KMS-11 (cell line): ENCODE results near the gene SLC39A12.

Source experiments
- H2AFZ ChIP-seq: fragments of 200-600 bp; sonication (generic); 2 replicates; pipeline ENCODE4 v1.6.1; 2016; ENCODE audit warnings: antibody characterized with exemption, mixed run types, low read depth
- H3K27ac ChIP-seq: fragments of 200-600 bp; sonication (generic); 2 replicates; pipeline ENCODE4 v1.6.1; 2016; ENCODE audit warnings: mild to moderate bottlenecking, mixed run types
- H3K27me3 ChIP-seq: fragments of 200-600 bp; sonication (generic); 2 replicates; pipeline ENCODE4 v1.6.1; 2017; ENCODE audit warnings: mild to moderate bottlenecking, low read depth, mixed run types, moderate library complexity; ENCODE audit not compliant: insufficient read depth
- H3K36me3 ChIP-seq: fragments of 200-600 bp; sonication (generic); 2 replicates; pipeline ENCODE4 v1.6.1; 2017; ENCODE audit warnings: mild to moderate bottlenecking, mixed run types; ENCODE audit not compliant: insufficient read depth
- H3K4me1 ChIP-seq: fragments of 200-600 bp; sonication (generic); 2 replicates; pipeline ENCODE4 v1.6.1; 2016; ENCODE audit warnings: mild to moderate bottlenecking, low read depth, mixed run types; ENCODE audit not compliant: poor library complexity, severe bottlenecking
- H3K4me2 ChIP-seq: fragments of 200-600 bp; sonication (generic); 2 replicates; pipeline ENCODE4 v1.7.0; 2016; ENCODE audit warnings: mild to moderate bottlenecking, mixed run types
- H3K4me3 ChIP-seq: fragments of 200-600 bp; sonication (generic); IDR thresholded peaks from 2 replicates; pipeline ENCODE4 v1.6.1; 2017; ENCODE audit warnings: low read depth, low read length, mixed read lengths; ENCODE audit not compliant: insufficient read depth
- H3K79me2 ChIP-seq: fragments of 200-600 bp; sonication (generic); 2 replicates; pipeline ENCODE4 v1.6.1; 2016; ENCODE audit warnings: low read depth, mixed run types; ENCODE audit not compliant: insufficient read depth
- H3K9ac ChIP-seq: fragments of 200-600 bp; sonication (generic); 2 replicates; pipeline ENCODE4 v1.6.1; 2016; ENCODE audit warnings: mild to moderate bottlenecking, mixed run types
- H4K20me1 ChIP-seq: fragments of 200-600 bp; sonication (generic); 2 replicates; pipeline ENCODE4 v1.6.1; 2016; ENCODE audit warnings: mild to moderate bottlenecking, mixed run types; ENCODE audit not compliant: insufficient read depth
- TF ChIP-seq, protein P1 (sequence below): fragments of 200-600 bp; sonication (generic); conservative IDR thresholded peaks from 2 replicates; pipeline ENCODE4 v1.6.1; 2017; ENCODE audit warnings: low read depth, mild to moderate bottlenecking, antibody characterized with exemption, low read length, moderate library complexity, mixed read lengths

Gene SLC39A12

DNA sequence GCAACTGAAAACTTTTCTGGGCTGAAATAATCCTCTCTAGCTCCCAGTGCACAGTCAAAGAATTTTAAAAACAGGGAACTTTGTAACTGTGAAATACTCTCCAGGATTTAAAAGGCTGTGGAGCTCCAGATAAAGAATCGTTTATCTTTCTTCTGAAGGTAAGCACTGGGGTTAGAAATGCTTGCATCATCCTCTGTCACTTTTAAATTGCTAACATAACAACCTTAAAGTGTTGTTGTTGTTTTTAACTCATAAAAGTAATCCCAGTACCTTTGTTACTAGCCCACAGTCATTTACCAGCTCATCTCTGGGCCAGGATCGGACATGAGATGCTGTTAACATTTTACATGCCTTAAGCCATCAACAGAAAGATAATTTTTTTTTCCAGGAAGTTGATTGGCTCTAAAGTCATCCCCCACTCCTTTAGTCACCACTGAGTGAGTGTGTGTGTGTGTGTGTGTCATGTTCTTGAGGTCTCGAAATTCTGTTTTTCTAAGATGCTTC is at the start of gene SLC39A12:
SLC39A12 (plus strand) TSS at position 51 of the 504 bp plus-strand sequence. CDS start 1,359 bp downstream, outside the sequence.
- TF ChIP-seq, protein P1, sequence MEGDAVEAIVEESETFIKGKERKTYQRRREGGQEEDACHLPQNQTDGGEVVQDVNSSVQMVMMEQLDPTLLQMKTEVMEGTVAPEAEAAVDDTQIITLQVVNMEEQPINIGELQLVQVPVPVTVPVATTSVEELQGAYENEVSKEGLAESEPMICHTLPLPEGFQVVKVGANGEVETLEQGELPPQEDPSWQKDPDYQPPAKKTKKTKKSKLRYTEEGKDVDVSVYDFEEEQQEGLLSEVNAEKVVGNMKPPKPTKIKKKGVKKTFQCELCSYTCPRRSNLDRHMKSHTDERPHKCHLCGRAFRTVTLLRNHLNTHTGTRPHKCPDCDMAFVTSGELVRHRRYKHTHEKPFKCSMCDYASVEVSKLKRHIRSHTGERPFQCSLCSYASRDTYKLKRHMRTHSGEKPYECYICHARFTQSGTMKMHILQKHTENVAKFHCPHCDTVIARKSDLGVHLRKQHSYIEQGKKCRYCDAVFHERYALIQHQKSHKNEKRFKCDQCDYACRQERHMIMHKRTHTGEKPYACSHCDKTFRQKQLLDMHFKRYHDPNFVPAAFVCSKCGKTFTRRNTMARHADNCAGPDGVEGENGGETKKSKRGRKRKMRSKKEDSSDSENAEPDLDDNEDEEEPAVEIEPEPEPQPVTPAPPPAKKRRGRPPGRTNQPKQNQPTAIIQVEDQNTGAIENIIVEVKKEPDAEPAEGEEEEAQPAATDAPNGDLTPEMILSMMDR: no peak
- Histone ChIP-seq H3K27ac (no peak within 1 kb of the TSS), H3K9ac (no peak within 1 kb of the TSS), H3K4me3 (no peak within 1 kb of the TSS), H3K4me2 (no peak within 1 kb of the TSS), H3K4me1 (no peaks in the 10 kb centered on the region), H2AFZ (no peak within 1 kb of the TSS), H3K27me3 (no peaks in the 10 kb centered on the region), H3K79me2 (no peaks in the 10 kb centered on the region), H4K20me1 (no peaks in the 10 kb centered on the region), H3K36me3 (no peaks in the 10 kb centered on the region)

GRCh38 chr10:17904564-17904963 is 47.2 kb upstream of the SLC39A12 start:
- H4K20me1 ChIP-seq: no peaks in the 10 kb centered on the region
- H3K36me3 ChIP-seq: no peaks in the 10 kb centered on the region
- H3K27ac ChIP-seq: no peak overlapping the region
- no peak overlapping the region for H3K4me2 ChIP-seq
- TF ChIP-seq, protein P1: no peak
- no peaks in the 10 kb centered on the region for H3K4me1 ChIP-seq
- H3K27me3 ChIP-seq: no peaks in the 10 kb centered on the region
- H3K79me2 ChIP-seq: no peaks in the 10 kb centered on the region
- no peak overlapping the region for H3K9ac ChIP-seq
- H2AFZ ChIP-seq: no peak overlapping the region
- no peak overlapping the region for H3K4me3 ChIP-seq

GRCh38 chr10:17905491-17905890 is 46.2 kb upstream of the SLC39A12 start:
- no peaks in the 10 kb centered on the region for H3K79me2 ChIP-seq
- no peak overlapping the region for H2AFZ ChIP-seq
- no peak overlapping the region for H3K4me2 ChIP-seq
- no peaks in the 10 kb centered on the region for H3K4me1 ChIP-seq
- no peak overlapping the region for H3K27ac ChIP-seq
- H3K4me3 ChIP-seq: no peak overlapping the region
- H3K27me3 ChIP-seq: no peaks in the 10 kb centered on the region
- TF ChIP-seq, protein P1: no peak
- no peaks in the 10 kb centered on the region for H4K20me1 ChIP-seq
- no peak overlapping the region for H3K9ac ChIP-seq
- no peaks in the 10 kb centered on the region for H3K36me3 ChIP-seq

DNA sequence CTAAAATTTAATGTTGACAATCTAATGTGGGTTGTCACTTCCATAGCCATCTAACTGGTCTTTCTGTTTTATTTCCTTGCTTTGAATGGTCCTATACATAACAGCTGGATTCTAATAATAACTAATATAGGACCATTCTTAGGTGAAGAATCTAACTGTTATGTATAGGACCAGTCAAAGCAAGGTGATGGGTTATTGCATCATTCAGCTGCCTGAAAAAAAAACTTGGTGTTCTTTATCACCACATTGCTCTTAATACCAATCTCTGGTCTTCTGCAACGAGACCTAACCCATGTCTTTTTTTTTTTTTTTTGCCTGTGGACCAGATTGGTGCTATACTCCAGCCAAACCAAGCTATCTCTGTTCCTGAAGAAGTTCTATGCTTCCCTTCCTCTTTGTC is 45.7 kb upstream of the SLC39A12 start:
- Histone ChIP-seq H3K79me2 (no peaks in the 10 kb centered on the region), H3K4me2 (no peak overlapping the region), H3K4me1 (no peaks in the 10 kb centered on the region), H3K9ac (no peak overlapping the region), H3K27ac (no peak overlapping the region), H4K20me1 (no peaks in the 10 kb centered on the region), H3K27me3 (no peaks in the 10 kb centered on the region), H3K36me3 (no peaks in the 10 kb centered on the region), H2AFZ (no peak overlapping the region), H3K4me3 (no peak overlapping the region)
- TF ChIP-seq, protein P1: no peak

DNA sequence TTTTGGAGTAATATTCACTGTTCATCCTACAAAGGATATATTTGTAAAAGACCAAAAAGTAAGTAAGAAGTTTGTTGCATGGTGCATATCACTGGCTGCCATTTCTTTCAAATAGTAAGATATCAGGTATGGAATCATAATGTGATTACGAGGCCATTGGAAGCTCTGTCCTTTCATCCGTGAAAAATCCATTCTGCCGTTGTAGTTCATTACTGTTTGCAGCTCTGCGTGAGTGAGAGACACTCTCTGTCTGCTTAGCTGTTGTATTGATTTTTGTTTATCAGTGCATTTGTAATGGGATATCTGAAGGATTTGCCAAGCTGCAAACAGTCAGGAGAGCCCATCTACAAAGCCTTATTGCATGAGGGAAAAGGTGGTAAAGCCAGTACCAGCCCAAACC is 44.1 kb upstream of the SLC39A12 start:
- Histone ChIP-seq H3K27me3 (no peaks in the 10 kb centered on the region), H3K79me2 (no peaks in the 10 kb centered on the region), H3K4me2 (no peak overlapping the region), H3K27ac (no peak overlapping the region), H2AFZ (no peak overlapping the region), H3K4me1 (no peaks in the 10 kb centered on the region), H4K20me1 (no peaks in the 10 kb centered on the region), H3K9ac (no peak overlapping the region), H3K36me3 (no peaks in the 10 kb centered on the region), H3K4me3 (no peak overlapping the region)
- TF ChIP-seq, protein P1: no peak
